GM15510 (cell line): Measurements from ENCODE around the gene GDF7.

ENCODE experiments used
- POLR2A ChIP-seq: IDR thresholded peaks from 3 replicates; pipeline ENCODE4 v1.6.1; 2011; ENCODE audit warnings: borderline replicate concordance; ENCODE audit not compliant: insufficient read length; ENCODE audit errors: extremely low read depth

Gene GDF7

DNA sequence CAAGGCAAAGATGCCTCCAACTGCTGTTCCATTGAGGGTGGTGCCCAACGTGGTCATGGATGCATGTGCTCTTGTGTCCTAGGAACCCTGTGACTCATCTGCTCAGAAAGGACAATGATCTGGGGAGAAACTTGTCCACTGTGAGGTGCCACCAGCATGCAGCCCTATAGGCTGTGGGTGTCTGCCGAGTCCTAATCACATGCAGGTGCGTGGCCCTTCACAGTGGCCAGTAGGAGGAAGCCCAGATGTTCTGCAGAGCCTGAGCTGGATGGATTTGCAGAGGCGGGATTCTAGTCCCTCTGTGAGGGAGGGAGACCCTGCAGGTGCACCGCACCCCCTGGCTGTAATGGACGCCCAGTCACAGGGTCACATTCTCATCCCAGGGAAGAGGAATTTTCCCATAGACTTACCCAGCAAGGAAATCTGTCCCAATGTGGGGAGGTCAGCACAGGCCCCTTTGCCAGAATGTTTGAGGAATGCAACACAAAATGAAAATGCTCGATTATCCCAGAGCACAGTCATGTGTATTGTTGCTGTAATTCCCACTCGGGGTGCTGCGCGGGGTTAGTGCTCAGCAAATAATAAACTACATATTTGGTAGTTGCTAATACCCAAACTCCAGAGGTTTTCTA, 13.9 kb downstream of the GDF7 start:
- no peak for TF ChIP-seq POLR2A

DNA sequence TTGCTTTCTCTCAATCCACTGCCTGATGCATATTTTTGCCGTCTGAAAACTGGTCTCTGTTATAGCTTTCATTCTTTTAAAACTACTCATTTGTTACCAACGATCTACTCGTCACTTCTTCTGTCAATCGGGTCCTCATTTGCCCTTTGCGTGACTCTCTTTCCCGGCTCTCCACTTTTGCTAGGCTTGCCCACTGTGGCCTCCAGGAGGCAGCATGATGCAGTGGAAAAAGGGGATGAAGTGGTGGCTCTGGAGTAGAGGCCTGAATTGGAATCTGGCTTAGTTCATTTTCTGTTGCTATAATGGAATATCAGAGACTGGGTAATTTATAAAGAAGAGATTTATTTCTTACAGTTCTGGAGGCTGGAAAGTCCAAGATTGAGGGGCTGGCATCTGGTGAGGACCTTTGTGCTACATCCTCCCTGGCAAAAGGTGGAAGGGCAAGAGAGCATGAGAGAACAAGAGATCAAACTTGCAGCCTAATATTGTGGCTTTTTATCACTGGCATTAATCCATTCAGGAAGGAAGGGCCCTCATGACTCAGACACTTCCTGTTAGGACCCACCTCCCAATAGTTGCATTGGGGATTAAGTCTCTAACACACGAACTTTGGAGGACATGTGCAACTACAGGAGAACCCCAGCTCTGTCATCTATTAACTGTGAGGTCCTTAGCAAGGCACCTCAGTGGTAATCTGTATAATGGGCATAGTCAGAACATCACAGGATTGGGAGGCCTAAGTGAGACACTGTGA, 15.4 kb downstream of the GDF7 start:
- TF ChIP-seq POLR2A = no peak

DNA sequence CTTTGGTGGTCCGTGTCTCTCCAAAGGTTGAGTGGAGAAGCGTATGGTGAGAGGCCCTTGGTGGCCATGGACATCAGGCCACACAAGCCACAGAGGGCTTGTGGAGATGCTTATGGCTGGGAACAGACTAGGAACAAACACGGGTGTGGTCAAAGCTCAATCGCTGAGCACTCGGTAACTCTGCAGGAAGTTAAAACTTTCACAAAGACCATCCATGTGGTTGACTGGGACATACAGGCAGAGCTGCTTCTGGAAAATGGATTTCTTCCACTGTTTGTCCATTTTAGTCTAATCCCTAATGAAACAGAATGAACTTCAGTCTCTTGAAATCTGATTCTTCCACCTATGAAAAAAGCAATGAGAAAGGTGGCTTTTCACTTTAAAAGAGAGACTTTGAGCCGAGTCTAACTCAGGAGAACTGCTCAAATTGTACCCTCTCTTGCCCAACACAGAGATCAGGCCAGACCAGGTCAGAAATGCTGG, 17.7 kb downstream of the GDF7 start:
- no peak for TF ChIP-seq POLR2A

DNA sequence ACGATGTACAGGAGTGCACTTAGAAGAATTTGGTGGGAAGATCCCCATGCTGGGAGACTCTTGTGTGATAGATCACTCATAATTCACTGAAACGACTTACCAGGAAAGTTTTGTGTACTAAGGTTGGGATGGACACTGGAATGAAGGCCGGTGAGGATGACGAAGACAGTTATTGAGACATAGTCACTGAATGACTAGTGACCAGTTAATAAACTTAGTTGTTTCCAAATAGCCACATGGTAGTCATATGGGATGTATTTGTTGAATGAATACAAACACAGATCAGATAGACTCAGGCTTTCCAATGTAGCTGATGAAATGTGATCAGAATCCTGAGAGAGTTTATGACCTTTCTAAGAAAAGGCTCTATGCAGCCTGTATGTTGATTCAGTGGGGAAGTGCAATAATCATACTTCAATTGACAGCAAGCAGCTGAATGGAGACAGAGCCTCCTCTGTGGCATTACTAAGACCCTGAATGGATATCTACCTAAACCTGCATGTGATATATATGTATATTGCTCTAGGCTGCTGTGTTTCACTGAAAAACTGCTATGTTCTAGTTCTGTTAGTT, 20.4 kb downstream of the GDF7 start:
- TF ChIP-seq POLR2A = no peak

DNA sequence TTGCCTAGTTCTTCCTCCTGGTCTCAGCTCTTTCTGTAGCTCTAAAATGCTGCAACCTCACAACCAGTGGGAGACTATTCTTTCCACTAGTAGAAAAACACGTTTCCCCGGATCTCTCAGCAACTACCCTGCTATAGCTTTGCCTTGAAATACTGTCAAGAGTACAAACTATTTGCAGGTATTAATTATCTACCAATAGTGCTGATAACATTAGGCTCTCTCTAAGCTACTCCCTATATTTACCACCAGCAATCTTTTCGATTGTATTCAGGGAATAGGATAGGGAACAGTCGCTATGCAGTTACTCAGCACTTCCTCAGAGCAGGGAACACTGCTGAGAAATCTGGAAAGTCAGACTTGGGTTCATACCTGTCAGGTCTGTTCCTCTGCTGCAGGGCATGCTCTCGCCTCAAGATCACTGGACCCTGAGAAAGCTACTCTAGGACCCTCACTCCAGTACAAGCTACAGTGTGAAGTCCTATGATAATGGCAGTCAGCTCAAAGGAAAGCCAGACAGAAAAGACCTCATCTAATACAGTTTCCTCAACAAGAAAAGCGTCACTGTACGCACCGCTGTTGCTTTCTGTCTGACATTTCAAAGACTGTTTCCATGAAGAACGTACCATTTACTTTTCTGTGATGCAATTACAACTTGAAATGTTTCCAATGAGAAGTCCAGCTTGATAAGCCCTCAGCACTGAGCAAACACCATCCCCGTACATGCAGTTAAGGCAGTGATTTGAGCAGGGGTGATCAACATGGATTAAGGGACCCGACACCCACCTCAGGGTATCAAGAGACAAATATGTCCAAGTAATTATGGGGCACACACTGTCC, 22.7 kb downstream of the GDF7 start:
- no peak for TF ChIP-seq POLR2A

DNA sequence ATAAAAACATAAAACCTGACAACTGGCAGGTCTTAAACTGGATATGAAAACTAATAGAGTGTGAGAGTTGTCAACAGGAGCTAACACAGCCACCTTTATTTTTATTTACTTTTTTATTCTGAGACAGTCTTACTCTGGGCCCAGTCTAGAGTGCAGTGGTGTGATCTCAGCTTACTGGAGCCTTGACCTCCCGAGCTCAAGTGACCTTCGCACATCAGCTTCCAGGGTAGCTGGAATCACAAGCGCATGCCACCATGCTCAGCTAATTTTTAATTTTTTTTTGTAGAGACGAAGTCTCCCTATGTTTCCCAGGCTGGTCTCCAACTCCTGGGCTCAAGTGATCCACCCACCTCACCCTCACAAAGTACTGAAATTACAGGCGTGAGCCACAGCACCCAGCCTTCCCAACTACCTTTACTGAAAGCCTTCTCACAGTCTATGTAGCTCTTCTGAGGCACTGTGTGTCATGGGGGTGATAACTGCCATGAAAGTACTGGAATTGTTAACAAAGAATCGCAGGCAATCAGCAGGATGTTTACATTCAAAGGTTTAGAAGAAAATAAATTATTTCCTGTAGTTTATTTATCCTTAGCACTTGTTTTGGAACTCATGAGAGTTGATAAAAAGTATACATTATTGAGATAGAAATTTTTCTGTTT, 24.3 kb downstream of the GDF7 start:
- TF ChIP-seq POLR2A = no peak

DNA sequence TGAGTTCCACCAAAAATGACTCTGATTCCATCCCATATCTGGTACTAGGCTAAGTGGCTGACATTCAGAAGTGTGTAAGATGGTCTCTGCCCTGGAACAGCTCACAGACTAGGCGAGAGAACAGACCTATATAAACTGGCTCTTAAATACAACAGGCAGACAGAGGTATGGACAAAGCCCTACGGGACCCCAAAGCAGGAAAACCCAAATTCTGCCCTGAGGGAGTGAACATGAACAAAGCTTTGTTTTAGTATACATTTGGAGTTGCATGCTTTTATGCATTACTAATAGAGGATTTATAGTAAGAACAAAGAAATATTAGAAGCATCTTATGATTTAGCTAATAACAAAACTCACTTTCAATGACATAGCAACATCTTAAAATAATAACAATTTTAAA, 25.1 kb downstream of the GDF7 start:
- TF ChIP-seq POLR2A = no peak

DNA sequence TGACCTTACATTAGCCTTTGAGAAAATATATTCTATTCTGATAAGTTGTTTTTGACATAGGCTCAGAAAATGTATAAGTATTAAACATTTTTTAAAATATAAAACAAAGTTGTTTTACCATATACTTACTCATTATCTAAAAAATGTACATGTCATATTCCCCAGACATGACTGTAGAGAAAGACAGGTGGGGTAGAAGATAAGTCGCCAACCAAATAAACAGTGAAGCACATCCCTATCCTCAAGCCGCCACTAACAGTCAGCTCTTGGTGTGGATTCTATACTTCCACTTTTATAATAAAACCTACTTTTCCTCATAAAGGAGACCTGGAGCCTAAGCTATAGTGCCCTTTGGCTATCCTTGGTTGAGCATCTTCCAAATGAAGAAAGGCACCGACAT, 26.4 kb downstream of the GDF7 start:
- no peak for TF ChIP-seq POLR2A

DNA sequence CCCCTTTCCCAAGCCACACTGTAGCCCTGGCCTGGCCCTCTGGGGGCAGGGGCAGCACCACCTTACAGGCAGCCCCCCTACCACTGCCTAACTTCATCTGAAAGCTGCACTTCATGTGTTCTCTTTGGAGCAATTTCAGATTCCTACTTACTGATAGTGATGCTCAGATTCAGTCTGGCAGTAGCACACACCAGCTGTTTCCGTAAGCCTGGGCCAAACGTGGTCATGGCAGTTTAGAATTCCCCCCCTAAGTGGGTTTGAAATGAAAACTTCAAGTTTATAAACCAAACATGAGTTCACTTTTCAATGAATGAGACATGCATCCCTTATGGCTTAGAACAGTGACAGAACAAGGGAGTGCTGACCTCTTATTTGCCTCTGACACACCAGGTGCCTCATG, 29.4 kb downstream of the GDF7 start:
- TF ChIP-seq POLR2A = no peak

DNA sequence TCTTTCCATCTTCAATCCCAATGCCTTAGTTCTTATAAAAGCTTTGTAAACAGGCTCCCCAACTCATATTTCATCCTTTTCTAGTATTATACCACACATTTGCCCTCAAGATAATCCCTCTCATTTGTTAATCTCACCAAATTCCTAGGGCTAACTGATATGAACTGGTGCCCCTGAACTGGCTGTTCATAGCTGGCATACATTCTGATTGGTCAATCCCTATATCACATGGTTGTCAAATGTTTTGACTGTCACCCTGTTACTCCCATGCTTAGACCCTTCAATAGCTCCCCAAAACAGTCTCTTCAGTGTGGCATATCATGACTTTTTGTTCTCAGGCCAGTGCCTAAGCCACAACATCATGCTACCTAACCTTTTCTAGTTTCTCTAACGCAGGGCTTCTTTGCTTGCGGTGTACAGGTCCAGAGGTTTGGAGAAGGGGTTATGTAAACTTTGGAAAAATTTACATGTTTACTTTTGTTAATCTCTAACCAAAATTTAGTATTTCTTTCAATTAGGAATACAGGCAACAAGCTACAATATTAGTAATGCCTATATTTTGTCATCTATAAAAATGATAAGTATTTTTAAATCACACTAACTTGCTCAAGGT, 30.5 kb downstream of the GDF7 start:
- no peak for TF ChIP-seq POLR2A

DNA sequence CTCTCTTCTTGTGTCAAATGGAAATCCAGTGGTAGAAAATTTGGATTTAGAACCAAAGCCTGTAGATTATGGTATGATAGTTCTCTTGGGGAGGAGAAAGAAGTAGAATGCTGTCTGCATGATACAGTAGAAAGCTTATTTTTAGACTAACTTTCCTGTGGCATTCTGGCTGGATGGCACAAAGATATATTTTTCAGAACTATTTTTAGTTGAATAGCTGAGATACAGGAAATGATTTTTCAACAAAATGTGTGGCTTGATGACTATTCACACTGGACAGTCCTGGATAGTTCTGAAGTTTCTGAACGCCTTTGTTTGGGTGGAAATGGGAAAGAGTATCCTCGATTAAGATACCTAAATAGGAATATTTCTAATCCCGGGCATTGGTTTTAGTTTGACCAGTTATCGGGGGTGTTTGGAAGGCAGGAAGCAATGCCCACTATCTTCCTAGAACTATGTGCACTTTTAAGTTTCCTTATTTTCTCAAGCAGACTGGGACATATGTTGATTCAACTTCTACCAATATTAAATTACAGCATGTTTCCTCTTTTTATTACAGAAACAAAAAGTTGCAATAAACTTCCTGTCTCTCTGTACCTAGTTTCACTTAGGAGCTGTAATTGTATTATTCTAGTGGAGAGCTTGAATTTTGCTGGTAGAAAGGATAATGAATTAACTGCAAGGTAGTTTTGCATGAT, 32.1 kb downstream of the GDF7 start:
- TF ChIP-seq POLR2A = no peak

DNA sequence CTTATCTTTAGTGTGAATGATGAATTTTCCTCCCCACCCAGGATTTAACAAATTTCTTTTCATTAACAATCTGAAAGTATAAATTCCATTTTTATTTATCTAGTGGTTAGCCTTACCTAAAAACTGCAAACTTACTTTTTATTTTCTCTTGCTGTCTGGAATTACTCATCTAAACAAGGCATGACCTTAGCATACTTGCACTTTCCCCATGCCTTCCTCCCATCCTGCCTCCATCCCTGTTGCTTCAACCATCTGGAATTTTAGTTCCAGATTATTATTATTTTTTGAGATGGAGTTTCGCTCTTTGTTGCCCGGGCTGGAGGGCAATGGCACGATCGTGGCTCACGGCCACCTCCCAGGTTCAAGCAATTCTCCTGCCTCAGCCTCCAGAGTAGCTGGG, 35.6 kb downstream of the GDF7 start:
- TF ChIP-seq POLR2A = no peak

DNA sequence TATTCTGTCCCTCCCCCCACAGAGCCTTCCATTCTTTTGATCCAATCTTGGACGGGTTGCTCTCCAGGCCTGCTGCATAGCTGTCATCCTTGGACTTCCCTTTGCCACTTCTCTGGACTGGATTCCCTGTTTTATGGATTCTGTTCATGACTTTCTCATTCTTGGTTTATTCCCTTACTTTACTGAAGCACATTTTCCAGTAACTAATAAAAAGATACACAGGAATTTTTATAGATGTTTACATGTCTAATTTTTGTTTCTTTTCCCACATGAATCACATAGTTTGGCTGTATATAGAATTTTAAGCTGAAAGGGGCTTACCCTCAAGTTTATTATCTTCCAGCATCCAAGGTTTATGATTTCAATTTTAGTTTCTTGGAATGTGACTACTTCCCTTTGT, 37.9 kb downstream of the GDF7 start:
- TF ChIP-seq POLR2A = no peak
